Measurements from ENCODE around the gene GALNT18. TPM values are rescaled to one million over a fixed set of nuclear protein-coding genes. Genes with fewer than 3 reads are reported as not detected.
A peak's percentile ranks its signal among the peaks of the same experiment; 100 is the strongest.

GALNT18 gene
- total RNA-seq, 6 experiments from 2014 or later = 3.7 to 11.4 (median 7.8) TPM

DNA sequence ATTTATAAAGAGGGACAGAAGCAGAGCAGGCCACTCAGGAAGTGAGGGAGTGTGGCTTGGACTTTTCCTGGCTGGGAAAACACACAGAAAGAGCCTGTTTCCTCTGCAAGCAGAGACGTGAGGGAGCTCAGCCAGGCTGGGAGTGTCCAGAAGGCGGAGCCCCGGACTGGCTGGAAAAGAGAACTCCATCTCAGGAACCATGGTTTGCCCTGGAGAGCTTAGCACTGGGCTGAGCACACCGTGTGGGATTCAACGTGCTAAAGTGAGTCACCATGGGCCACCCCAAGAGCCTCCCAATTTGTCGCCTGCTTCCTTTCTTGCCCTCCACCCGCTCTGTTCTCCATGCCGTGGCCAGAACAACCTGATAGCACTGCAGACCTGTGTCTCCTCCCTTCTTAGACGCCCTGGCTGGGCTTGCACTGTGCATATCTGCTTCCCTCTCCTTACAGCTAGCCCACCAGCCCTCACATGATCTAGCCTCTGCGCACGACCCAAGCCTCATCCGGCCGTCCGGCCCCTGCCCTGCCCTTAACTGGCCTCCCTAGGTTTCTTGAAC, 51.8 kb downstream of the GALNT18 start:
- intact Hi-C loops (cut with DNase I) = no loop called here
- WGBS (ENCODE audit: insufficient coverage, low coverage, low lambda C conversion rate, missing lambda C conversion rate) = 65% methylated on average over 8 of the region's 14 CpGs
- Histone ChIP-seq H3K9me3 (no peaks in the 10 kb centered on the region), H3K4me3 (no peak overlapping the region), H3K36me3 (no peaks in the 10 kb centered on the region), H3K27ac (peak overlapping the region in 2 of 3 donors; percentile 14 to 59), H3K4me1 (peaks cover 0 to 5% (median 0%) of the 10 kb centered on the region in 4 donors), H3K27me3 (no peaks in the 10 kb centered on the region)
- DNase-seq (peak; percentile 63 to 73 (median 70)), ATAC-seq (peak; percentile 76 to 91 (median 87))
- TF ChIP-seq, protein P1, sequence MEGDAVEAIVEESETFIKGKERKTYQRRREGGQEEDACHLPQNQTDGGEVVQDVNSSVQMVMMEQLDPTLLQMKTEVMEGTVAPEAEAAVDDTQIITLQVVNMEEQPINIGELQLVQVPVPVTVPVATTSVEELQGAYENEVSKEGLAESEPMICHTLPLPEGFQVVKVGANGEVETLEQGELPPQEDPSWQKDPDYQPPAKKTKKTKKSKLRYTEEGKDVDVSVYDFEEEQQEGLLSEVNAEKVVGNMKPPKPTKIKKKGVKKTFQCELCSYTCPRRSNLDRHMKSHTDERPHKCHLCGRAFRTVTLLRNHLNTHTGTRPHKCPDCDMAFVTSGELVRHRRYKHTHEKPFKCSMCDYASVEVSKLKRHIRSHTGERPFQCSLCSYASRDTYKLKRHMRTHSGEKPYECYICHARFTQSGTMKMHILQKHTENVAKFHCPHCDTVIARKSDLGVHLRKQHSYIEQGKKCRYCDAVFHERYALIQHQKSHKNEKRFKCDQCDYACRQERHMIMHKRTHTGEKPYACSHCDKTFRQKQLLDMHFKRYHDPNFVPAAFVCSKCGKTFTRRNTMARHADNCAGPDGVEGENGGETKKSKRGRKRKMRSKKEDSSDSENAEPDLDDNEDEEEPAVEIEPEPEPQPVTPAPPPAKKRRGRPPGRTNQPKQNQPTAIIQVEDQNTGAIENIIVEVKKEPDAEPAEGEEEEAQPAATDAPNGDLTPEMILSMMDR (IDR thresholded peaks at IDR 0.05) = peak in 2 of 4 donors; percentile 6 to 10
- TF ChIP-seq POLR2A (IDR thresholded peaks at IDR 0.05) = no peak

DNA sequence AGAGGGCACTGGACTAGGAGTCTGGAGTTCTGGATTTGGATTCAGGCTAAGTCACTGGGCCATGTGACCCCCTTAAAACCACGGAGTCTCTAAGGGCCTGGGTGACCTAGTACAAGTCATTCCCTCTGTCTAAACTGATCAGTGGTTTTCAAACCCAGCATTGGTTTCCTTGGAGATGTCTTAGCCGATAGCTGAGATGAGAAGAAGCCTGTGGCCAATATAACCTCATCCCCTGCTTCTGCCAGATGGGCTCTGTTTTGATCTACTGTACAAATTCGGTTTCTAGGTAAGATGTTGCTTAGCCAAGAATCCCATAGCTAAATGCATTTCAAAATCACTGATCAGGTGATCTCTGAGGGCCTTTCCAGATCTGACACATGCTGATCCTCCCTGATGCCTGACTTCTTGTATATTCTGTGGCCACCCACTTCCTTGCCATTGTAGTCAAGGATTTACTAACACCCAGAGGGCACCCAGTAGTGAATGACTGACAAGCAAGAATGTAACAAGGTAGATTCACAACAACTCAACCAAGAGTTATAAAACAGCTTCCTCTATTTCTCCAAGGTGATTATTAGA, 53.1 kb downstream of the GALNT18 start:
- Histone ChIP-seq H3K4me1 (peaks cover 0 to 5% (median 0%) of the 10 kb centered on the region in 4 donors), H3K27ac (no peak overlapping the region), H3K9me3 (no peaks in the 10 kb centered on the region), H3K36me3 (no peaks in the 10 kb centered on the region), H3K4me3 (no peak overlapping the region), H3K27me3 (no peaks in the 10 kb centered on the region)
- intact Hi-C loops (cut with DNase I) = no loop called here
- no peak for ATAC-seq
- no peak for DNase-seq
- WGBS (ENCODE audit: insufficient coverage, low coverage, low lambda C conversion rate, missing lambda C conversion rate) = 75% methylated on average over 3 of the region's 3 CpGs
- TF ChIP-seq, protein P1 (IDR thresholded peaks at IDR 0.05) = no peak
- no peak for TF ChIP-seq POLR2A (IDR thresholded peaks at IDR 0.05)

DNA sequence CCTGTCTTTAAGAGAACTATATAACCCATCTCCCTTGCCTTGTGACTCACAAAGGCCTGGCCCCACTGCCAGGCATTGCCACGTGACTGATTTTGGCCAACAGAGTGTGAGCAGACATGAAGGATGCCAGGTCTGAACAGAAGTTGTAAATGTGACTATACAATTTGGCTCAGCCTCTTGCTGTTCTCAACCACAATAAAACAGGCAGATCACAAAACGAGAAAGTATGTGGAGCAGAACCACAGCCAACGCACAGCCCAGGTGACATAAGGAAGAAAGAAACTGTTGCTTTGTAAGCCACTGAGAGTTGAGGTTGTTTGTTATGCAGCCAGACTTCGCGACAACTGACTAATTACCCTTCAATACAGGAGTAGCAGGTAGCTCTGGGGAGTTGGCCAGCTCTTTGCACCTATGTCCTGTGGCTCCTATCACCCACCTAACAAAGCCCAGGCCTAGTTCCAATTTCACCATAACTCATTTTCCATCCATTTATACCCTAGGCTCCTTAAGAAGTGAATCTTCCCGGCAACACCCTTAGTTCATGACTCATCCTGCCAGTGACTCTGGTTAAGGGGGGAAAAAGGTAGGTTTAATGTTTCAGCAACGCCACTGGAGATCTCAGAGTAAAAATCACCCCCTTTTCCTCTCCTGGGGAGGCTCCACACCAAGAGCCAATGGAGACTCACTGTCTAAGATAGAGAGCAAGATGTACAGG, 53.7 kb downstream of the GALNT18 start:
- H3K4me3 ChIP-seq = no peak overlapping the region
- TF ChIP-seq, protein P1 (IDR thresholded peaks at IDR 0.05) = no peak
- H3K27me3 ChIP-seq = no peaks in the 10 kb centered on the region
- H3K9me3 ChIP-seq = no peaks in the 10 kb centered on the region
- WGBS (ENCODE audit: insufficient coverage, low coverage, low lambda C conversion rate, missing lambda C conversion rate) = 61% methylated on average over 5 of the region's 7 CpGs
- no peak overlapping the region for H3K27ac ChIP-seq
- DNase-seq = no peak
- no peaks in the 10 kb centered on the region for H3K36me3 ChIP-seq
- intact Hi-C loops (cut with DNase I) = no loop called here
- peaks cover 0 to 5% (median 0%) of the 10 kb centered on the region in 4 donors for H3K4me1 ChIP-seq
- no peak for ATAC-seq

DNA sequence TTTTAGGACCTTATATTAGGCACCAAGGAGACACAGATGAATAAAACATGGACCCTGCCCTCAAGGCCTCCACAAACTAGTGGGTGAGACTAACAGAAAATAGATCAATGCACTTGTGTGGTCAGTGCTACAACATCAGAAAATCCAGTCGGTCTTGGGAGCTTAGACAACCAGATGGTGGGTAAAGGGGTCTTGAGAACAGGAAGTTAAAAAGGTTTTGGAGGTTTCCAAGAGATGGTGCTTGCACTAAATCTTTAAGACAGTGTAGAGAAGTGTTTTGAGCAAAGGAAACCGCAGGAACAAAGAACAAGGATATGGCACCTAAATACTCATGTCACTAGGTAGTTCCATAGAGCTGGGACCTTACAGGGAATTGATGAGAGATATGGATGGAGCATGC, 56.2 kb downstream of the GALNT18 start:
- peaks cover 0 to 5% (median 0%) of the 10 kb centered on the region in 4 donors for H3K4me1 ChIP-seq
- no peaks in the 10 kb centered on the region for H3K9me3 ChIP-seq
- WGBS (ENCODE audit: insufficient coverage, low coverage, low lambda C conversion rate, missing lambda C conversion rate) = 57% methylated on average over 2 of the region's 2 CpGs
- DNase-seq (no peak), ATAC-seq (no peak)
- H3K4me3 ChIP-seq = no peak overlapping the region
- H3K27ac ChIP-seq = no peak overlapping the region
- no peaks in the 10 kb centered on the region for H3K27me3 ChIP-seq
- TF ChIP-seq, protein P1 (IDR thresholded peaks at IDR 0.05) = no peak
- TF ChIP-seq POLR2A (IDR thresholded peaks at IDR 0.05) = no peak
- no peaks in the 10 kb centered on the region for H3K36me3 ChIP-seq
- intact Hi-C loops (cut with DNase I) = no loop called here

Measured in right lobe of liver (tissue), 6 donors.